ENCODE data around the gene TPCN2. TPM values are rescaled to one million over a fixed set of nuclear protein-coding genes. Genes with fewer than 3 reads are reported as not detected.

The TPCN2 gene
- total RNA-seq, 4 donors from 2014 or later, result 12.7 to 16.9 (median 14.2) TPM

DNA sequence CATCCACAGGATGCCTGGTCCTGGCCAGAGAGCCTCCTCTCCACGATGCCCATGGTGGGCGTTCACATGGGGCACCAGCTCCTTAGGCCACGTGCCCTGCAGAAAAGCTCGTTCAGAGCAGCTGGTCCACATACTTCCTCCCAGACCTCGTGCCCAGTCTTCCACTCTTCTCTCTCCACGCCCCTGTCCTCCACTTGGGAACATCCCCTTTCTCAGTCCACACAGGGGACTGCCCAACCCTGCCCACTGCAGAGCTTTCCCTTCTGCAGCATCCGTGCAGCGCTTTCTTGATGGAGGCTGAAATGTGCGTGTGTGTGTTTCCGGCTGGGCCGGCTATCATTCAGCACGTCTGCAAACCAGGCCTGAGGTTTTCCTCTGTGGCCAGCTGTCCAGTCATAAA lies 11.3 kb downstream of the TPCN2 start:
- intact Hi-C loops (cut with DNase I; ENCODE audit: low total_unique reads), result no loop called here
- H3K4me3 ChIP-seq (ENCODE audit: low read depth, poor library complexity, severe bottlenecking), result no peak overlapping the region
- TF ChIP-seq, protein P1, sequence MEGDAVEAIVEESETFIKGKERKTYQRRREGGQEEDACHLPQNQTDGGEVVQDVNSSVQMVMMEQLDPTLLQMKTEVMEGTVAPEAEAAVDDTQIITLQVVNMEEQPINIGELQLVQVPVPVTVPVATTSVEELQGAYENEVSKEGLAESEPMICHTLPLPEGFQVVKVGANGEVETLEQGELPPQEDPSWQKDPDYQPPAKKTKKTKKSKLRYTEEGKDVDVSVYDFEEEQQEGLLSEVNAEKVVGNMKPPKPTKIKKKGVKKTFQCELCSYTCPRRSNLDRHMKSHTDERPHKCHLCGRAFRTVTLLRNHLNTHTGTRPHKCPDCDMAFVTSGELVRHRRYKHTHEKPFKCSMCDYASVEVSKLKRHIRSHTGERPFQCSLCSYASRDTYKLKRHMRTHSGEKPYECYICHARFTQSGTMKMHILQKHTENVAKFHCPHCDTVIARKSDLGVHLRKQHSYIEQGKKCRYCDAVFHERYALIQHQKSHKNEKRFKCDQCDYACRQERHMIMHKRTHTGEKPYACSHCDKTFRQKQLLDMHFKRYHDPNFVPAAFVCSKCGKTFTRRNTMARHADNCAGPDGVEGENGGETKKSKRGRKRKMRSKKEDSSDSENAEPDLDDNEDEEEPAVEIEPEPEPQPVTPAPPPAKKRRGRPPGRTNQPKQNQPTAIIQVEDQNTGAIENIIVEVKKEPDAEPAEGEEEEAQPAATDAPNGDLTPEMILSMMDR (IDR thresholded peaks at IDR 0.05), result no peak
- no peak for TF ChIP-seq POLR2A (IDR thresholded peaks at IDR 0.05)
- DNase-seq (ENCODE audit: low spot score in 2 of 2), result no peak
- WGBS, 2 donors, result 80 to 82% methylated on average over 12 of the region's 12 CpGs

- intact Hi-C loops (cut with DNase I; ENCODE audit: low total_unique reads), result no loop called here
- DNase-seq (ENCODE audit: low spot score in 2 of 2), result no peak
- 88 to 92% methylated on average over 25 of the region's 25 CpGs for WGBS, 2 donors
These were observed 12.3 kb downstream of the TPCN2 start for GRCh38 chr11:69060806-69061712.

GRCh38 chr11:69061713-69062053 lies 13.0 kb downstream of the TPCN2 start:
- intact Hi-C loops (cut with DNase I; ENCODE audit: low total_unique reads), result no loop called here
- H3K4me3 ChIP-seq (ENCODE audit: low read depth, poor library complexity, severe bottlenecking), result no peak overlapping the region
- TF ChIP-seq POLR2A (IDR thresholded peaks at IDR 0.05), result no peak
- TF ChIP-seq, protein P1 (IDR thresholded peaks at IDR 0.05), result no peak
- WGBS, 2 donors, result 80 to 87% methylated on average over 4 of the region's 4 CpGs
- DNase-seq (ENCODE audit: low spot score in 2 of 2), result no peak

More at GRCh38 chr11:69060806-69061712, 12.3 kb downstream of the TPCN2 start:
- no peak for TF ChIP-seq POLR2A (IDR thresholded peaks at IDR 0.05)
- TF ChIP-seq, protein P1 (IDR thresholded peaks at IDR 0.05), result no peak
- no peak overlapping the region for H3K4me3 ChIP-seq (ENCODE audit: low read depth, poor library complexity, severe bottlenecking)

- intact Hi-C loops (cut with DNase I; ENCODE audit: low total_unique reads), result no loop called here
- no peak for DNase-seq (ENCODE audit: low spot score in 2 of 2)
- 85 to 91% methylated on average over 15 of the region's 15 CpGs for WGBS, 2 donors
These were observed 13.6 kb downstream of the TPCN2 start for GRCh38 chr11:69062169-69062855.

GRCh38 chr11:69062873-69063651 lies 14.3 kb downstream of the TPCN2 start:
- intact Hi-C loops (cut with DNase I; ENCODE audit: low total_unique reads), result no loop called here
- no peak overlapping the region for H3K4me3 ChIP-seq (ENCODE audit: low read depth, poor library complexity, severe bottlenecking)
- TF ChIP-seq POLR2A (IDR thresholded peaks at IDR 0.05), result no peak
- TF ChIP-seq, protein P1 (IDR thresholded peaks at IDR 0.05), result no peak
- 85 to 89% methylated on average over 29 to 32 of the region's 34 CpGs for WGBS, 2 donors
- DNase-seq (ENCODE audit: low spot score in 2 of 2), result no peak

More at GRCh38 chr11:69062169-69062855, 13.6 kb downstream of the TPCN2 start:
- H3K4me3 ChIP-seq (ENCODE audit: low read depth, poor library complexity, severe bottlenecking), result no peak overlapping the region
- TF ChIP-seq, protein P1 (IDR thresholded peaks at IDR 0.05), result no peak
